ENCODE measurements around the gene TFPI2. TPM values are rescaled to one million over a fixed set of nuclear protein-coding genes. Genes with fewer than 3 reads are reported as not detected.
"Not testable (repeated sequence)": the region's sequence is repeated elsewhere in the genome, so short reads cannot be mapped to it uniquely, and the experiment has no call there.

Gene TFPI2
- total RNA-seq, 1 experiment from 2014 or later, result 4.4 TPM

- H4K8ac ChIP-seq (replicated peaks; ENCODE audit: insufficient read length, low read depth, low read length); H3K18ac ChIP-seq (ENCODE audit: insufficient read length, low read depth, low read length); H3K27ac Mint-ChIP-seq; H3K4me2 ChIP-seq (ENCODE audit: insufficient read depth, insufficient read length, low read length); H3K4me1 Mint-ChIP-seq; H4K91ac ChIP-seq (ENCODE audit: insufficient read length, low read depth, low read length); H3K4ac ChIP-seq (ENCODE audit: low read depth, low read length); DNase-seq; H2BK12ac ChIP-seq (ENCODE audit: insufficient read length, low read depth, low read length); H3K79me2 ChIP-seq (ENCODE audit: insufficient read depth, low read length); H3K56ac ChIP-seq (ENCODE audit: insufficient read length, low read depth, low read length); H2BK15ac ChIP-seq (ENCODE audit: low read depth, low read length); H2BK20ac ChIP-seq (ENCODE audit: low read depth, low read length, poor library complexity, severe bottlenecking); H3K79me1 ChIP-seq (ENCODE audit: insufficient read depth, low read depth, low read length, poor library complexity, severe bottlenecking); H3K36me3 Mint-ChIP-seq (ENCODE audit: insufficient read depth in 1 of 3, low read depth in 3 of 3); H2AFZ ChIP-seq (ENCODE audit: low read length); H2BK120ac ChIP-seq (ENCODE audit: low read depth, low read length, poor library complexity, severe bottlenecking); H2AK5ac ChIP-seq (ENCODE audit: insufficient read length, low read length); H3K23ac ChIP-seq (ENCODE audit: insufficient read length, low read depth, low read length); H3K23me2 ChIP-seq (ENCODE audit: insufficient read length, low read depth, low read length, poor library complexity, severe bottlenecking); H3K27ac ChIP-seq (ENCODE audit: insufficient read length, low read depth, low read length); H4K5ac ChIP-seq (ENCODE audit: insufficient read length, low read depth, low read length); H3K27me3 ChIP-seq (ENCODE audit: insufficient read depth, low read length); H2BK5ac ChIP-seq (ENCODE audit: insufficient read length, low read length); H4K20me1 ChIP-seq (ENCODE audit: control insufficient read depth, insufficient read depth, insufficient read length); H3K14ac ChIP-seq (ENCODE audit: insufficient read depth, low read length); H3K9me3 ChIP-seq (ENCODE audit: control insufficient read depth, low read depth, low read length); H3K27me3 Mint-ChIP-seq (ENCODE audit: low read depth); H3K4me3 Mint-ChIP-seq; H3K9ac ChIP-seq (ENCODE audit: extremely low read depth, insufficient read length, low read length); H3K4me1 ChIP-seq (ENCODE audit: insufficient read depth, low read length); H3K9me3 Mint-ChIP-seq; H3T11ph ChIP-seq (ENCODE audit: low read length): not testable (repeated sequence)
Observed at GRCh38 chr7:93915888-93916287, 25.3 kb upstream of the TFPI2 start.

GRCh38 chr7:93915206-93915842 lies 24.8 kb upstream of the TFPI2 start:
- not testable (repeated sequence) for H3K56ac ChIP-seq (ENCODE audit: insufficient read length, low read depth, low read length); H3K4me1 ChIP-seq (ENCODE audit: insufficient read depth, low read length); H4K8ac ChIP-seq (replicated peaks; ENCODE audit: insufficient read length, low read depth, low read length); H3K4me1 Mint-ChIP-seq; H3K14ac ChIP-seq (ENCODE audit: insufficient read depth, low read length); H3K23ac ChIP-seq (ENCODE audit: insufficient read length, low read depth, low read length); H2AFZ ChIP-seq (ENCODE audit: low read length); H3K4ac ChIP-seq (ENCODE audit: low read depth, low read length); H3K79me1 ChIP-seq (ENCODE audit: insufficient read depth, low read depth, low read length, poor library complexity, severe bottlenecking); H3K27ac Mint-ChIP-seq; H3K4me3 Mint-ChIP-seq; H3K27ac ChIP-seq (ENCODE audit: insufficient read length, low read depth, low read length); H2AK5ac ChIP-seq (ENCODE audit: insufficient read length, low read length); H2BK5ac ChIP-seq (ENCODE audit: insufficient read length, low read length); H2BK20ac ChIP-seq (ENCODE audit: low read depth, low read length, poor library complexity, severe bottlenecking); H3T11ph ChIP-seq (ENCODE audit: low read length); H4K20me1 ChIP-seq (ENCODE audit: control insufficient read depth, insufficient read depth, insufficient read length); H2BK120ac ChIP-seq (ENCODE audit: low read depth, low read length, poor library complexity, severe bottlenecking); H3K18ac ChIP-seq (ENCODE audit: insufficient read length, low read depth, low read length); H3K9me3 ChIP-seq (ENCODE audit: control insufficient read depth, low read depth, low read length); H2BK15ac ChIP-seq (ENCODE audit: low read depth, low read length); H3K79me2 ChIP-seq (ENCODE audit: insufficient read depth, low read length); DNase-seq; H3K9ac ChIP-seq (ENCODE audit: extremely low read depth, insufficient read length, low read length); H3K23me2 ChIP-seq (ENCODE audit: insufficient read length, low read depth, low read length, poor library complexity, severe bottlenecking); H2BK12ac ChIP-seq (ENCODE audit: insufficient read length, low read depth, low read length); H4K91ac ChIP-seq (ENCODE audit: insufficient read length, low read depth, low read length); H3K9me3 Mint-ChIP-seq; H3K4me2 ChIP-seq (ENCODE audit: insufficient read depth, insufficient read length, low read length); H3K36me3 Mint-ChIP-seq (ENCODE audit: insufficient read depth in 1 of 3, low read depth in 3 of 3); H4K5ac ChIP-seq (ENCODE audit: insufficient read length, low read depth, low read length); H3K27me3 ChIP-seq (ENCODE audit: insufficient read depth, low read length); H3K27me3 Mint-ChIP-seq (ENCODE audit: low read depth)
- no CpG with 5 or more reads among the region's 3 CpGs for WGBS (ENCODE audit: extremely low coverage, insufficient read length, low lambda C conversion rate)
